HG02678 (cell line): ENCODE results near the gene HEATR9.
"Not testable (repeated sequence)": the region's sequence is repeated elsewhere in the genome, so short reads cannot be mapped to it uniquely, and the experiment has no call there.

Experiments used
- ATAC-seq: cut with Tn5 transposase; IDR thresholded peaks from one replicate; pipeline ENCODE4 v1.9.1; 2021; ENCODE audit warnings: mild to moderate bottlenecking, moderate library complexity; ENCODE audit not compliant: unreplicated experiment

HEATR9 gene

DNA sequence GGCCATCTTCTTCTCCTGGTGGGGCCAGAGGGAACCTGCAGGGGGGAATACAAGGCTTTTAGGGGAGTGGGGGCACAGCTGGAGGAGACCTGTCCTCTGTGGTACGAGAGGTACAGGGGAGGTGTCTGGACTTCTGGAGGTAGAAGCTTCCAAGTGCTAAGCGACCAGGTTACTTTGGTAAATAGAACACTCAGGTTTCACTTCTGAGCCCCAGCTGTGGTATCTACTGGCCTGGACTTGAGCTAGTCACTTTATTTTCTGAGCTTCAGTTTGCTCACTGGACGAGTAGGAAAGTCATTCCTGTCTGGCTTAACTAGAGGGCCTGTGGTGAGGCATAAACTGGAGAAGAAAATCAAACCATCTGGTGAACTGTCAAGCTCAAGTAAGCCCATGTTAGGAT, at the start of gene HEATR9:
Gene HEATR9, minus strand, starts transcription at position 155 of the 400 bp plus-strand sequence. Its CDS starts 149 bp downstream, at position 6.
- no peak for ATAC-seq

DNA sequence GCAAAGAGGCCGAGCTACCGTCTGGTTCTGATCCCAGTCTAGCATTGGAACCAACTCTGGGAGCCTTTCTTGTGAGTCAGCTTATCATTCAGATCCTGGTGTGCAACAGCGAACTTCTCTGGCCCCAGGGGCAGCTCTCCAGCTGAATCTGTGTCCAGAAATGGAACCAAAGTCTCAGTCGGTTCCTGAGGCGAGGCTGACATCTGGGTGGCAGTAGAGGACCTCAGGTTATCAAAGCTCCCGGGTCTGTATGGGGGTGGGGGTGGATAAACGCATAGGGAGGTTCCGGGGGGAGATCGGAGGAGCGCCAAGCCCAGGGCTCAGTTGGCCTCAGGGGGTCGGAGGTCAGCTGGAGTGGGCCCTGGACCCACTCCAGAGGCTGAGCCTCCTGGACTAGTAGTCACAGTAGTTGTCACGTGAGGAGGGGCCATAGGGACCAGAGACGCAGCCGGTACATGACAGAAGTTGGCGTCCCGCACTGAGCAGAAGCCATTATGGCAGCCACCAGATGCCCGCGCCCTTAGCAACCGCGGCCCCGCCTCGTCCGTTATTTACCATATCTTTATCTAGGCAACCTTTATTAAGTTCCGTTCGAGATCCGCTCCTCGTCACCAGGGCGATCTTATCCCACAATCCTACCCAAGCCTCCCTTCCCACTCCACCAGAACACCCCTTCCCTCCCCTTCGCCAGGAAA, 49.0 kb upstream of the HEATR9 start:
- ATAC-seq: no peak

- ATAC-seq: no peak
Observed at GRCh38 chr17:35915153-35915964, 46.7 kb upstream of the HEATR9 start.

DNA sequence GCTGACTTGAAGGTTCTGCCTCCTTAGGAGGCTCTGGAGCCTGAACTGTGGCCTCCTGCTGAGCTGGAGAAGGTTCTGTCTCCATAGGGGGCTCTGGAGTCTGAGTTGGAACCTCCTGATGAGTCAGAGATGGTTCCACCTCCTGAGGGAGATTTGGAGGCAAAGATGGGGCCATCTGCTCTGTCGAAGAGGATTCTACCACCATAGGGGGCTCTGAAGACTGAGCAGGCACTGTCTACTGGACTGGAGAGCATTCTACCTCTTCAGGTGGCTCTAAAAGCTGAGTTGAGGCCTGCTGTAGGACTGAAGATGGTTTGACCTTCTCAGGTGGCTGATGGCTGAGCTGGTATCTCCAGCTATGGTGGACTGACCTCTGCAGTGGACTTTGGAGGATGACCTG, 45.7 kb upstream of the HEATR9 start:
- no peak for ATAC-seq

- ATAC-seq: no peak
Observed at GRCh38 chr17:35913609-35914008, 44.9 kb upstream of the HEATR9 start.

DNA sequence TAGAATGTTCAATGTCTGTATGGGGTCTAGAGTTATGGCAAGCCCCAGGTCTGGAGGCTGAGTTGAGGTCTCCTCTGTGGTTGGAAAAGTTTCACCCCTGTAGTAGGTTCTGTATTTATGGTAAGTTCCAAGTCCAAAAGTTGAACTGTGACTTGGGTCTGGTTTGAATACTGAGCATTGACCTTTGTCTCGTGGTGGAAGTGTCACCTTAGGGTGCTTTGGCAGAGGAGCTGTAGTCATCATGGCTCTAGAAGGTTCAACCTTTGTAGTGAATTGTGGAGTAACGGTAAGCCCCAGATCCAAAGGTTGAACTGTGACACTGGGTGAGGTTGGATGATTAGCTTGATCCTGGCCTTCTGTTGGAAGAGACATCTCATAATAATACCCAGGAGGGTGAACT, 44.3 kb upstream of the HEATR9 start:
- no peak for ATAC-seq

- no peak for ATAC-seq
Observed at GRCh38 chr17:35912339-35912912, 43.7 kb upstream of the HEATR9 start.

GRCh38 chr17:35909408-35909807, 40.7 kb upstream of the HEATR9 start:
- no peak for ATAC-seq

GRCh38 chr17:35907691-35908090, 39.0 kb upstream of the HEATR9 start:
- no peak for ATAC-seq

- no peak for ATAC-seq
Observed at GRCh38 chr17:35906926-35907637, 38.4 kb upstream of the HEATR9 start.

DNA sequence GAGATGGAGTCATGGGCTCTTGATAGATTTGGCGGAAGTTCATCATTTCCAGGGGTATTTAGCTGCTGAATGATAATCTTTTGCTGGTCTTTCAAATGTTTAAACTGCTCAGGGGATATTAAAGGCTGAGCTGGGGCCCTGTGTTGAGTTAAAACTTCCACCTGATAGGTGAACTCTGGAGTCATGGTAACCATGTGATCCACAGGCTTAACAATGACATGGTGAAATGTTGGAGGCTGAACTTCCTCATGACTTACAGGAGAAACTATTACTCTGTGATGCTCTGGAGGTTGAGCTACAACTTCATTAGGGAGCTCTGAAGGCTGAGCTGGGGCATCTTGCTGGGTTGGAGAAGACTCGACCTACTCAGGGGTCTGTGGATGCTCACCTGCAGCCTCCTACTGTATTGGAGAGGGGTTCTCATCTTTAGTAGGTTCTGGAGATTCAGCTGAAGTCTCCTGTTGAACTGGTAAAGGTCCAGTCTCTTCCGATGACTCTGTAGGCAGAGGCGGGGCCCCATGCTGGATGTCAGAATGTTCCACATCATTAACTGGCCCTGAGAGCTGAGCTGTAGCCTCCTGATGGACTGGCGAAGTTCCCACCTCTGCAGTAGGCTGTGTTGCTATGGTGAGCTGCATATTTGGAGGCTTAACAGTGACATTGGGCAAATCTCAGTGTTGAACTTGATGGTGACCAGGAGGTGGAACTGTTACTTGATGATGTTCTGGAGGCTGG, 37.7 kb upstream of the HEATR9 start:
- no peak for ATAC-seq

GRCh38 chr17:35903451-35903850, 34.8 kb upstream of the HEATR9 start:
- ATAC-seq: no peak

DNA sequence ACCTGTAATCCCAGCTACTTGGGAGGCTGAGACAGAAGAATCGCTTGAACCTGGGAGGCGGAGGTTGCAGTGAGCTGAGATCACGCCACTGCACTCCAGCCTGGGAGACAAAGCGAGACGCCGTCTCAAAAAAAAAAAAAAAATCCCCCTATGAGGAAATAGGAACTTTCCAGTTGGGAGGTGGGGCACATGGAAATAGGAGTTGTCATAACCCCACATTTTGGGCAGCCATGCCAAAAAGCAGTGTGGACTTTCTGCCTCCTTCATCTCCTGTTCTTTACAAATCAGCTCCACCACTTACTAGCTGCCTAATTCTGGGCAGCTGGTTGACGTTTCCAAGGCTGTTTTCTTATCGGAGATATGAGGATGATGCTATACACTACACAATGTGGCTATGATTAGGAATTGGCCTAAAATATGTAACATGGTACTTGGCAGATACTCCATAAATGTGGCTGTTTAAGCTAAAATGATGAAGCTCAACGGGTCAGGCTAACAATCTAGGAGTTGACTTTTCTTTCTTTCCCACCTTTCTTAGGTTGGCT, 33.0 kb upstream of the HEATR9 start:
- no peak for ATAC-seq

DNA sequence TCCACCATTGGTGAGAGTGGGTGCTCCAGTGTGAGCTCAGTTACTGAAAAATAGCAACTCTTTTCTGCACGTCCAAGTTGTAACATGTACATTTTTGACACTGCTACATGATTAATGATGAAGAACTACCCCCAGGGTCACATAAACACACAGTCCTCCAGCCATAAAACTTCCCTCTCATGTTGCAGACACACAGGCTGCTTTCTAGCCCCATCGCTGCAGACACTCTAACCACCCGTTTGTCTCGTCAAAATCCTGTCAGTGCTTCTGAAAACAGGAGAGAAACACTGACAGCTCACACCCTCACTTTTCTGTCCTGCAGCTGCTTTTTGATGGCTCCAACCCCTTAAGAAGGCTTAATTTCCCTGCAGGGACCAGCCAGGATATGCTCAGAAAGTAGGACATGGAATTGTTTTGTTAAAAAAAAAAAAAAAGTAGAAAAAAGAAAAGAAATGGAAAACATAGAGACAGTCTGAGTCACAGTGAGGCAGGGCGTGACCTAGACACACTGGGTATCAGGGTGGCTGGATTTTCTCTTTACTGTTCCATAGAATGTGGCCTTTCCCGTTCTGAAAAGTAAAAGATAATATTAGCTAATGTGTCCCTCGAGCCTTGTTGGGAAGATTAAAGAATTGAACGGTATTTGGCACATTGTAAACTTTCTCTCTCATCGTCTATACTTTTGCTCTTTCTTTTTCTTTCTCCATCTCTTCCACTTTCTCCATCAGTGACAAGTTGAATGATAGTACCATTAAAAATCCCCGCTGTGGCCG, 32.2 kb upstream of the HEATR9 start:
- no peak for ATAC-seq

DNA sequence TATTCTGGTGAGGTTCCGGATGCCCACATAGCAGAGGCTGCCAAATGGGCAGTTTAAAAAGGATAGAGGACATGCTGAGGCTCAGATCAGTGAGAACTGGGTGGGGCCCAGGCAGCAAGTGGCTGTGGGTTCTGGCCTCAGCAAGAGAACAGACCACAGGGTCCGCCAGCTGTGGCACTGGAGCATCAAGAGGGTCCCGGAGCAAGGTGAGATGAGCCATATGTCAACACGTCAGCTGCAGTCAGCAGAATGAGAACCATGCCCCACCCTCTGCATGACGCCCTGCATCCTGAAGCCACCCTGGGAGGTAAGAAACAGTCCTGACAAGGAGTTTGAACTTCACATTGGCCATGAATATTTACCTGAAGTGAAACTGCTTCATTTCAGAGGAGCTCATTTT, 31.6 kb upstream of the HEATR9 start:
- ATAC-seq: no peak

GRCh38 chr17:35898283-35899070, 29.8 kb upstream of the HEATR9 start:
- no peak for ATAC-seq

- not testable (repeated sequence) for ATAC-seq
Observed at GRCh38 chr17:35897772-35898171, 29.1 kb upstream of the HEATR9 start.

- peak; percentile 60 for ATAC-seq
Observed at GRCh38 chr17:35895636-35896587, 27.2 kb upstream of the HEATR9 start.
